AG09319 (cell line): Measurements from ENCODE around the gene RNF224.
A peak's percentile ranks its signal among the peaks of the same experiment; 100 is the strongest.

ENCODE experiments used
- DNase-seq: peaks from one replicate; pipeline ENCODE4 v3.0.0-alpha.2; 2010; ENCODE audit warnings: low read depth; ENCODE audit errors: extremely low read depth
- TF ChIP-seq, protein P1 (sequence below): IDR thresholded peaks from 2 replicates; pipeline ENCODE4 v1.5.1; 2011; ENCODE audit warnings: low read depth, mild to moderate bottlenecking, inconsistent platforms, low read length, moderate library complexity

Gene RNF224

DNA sequence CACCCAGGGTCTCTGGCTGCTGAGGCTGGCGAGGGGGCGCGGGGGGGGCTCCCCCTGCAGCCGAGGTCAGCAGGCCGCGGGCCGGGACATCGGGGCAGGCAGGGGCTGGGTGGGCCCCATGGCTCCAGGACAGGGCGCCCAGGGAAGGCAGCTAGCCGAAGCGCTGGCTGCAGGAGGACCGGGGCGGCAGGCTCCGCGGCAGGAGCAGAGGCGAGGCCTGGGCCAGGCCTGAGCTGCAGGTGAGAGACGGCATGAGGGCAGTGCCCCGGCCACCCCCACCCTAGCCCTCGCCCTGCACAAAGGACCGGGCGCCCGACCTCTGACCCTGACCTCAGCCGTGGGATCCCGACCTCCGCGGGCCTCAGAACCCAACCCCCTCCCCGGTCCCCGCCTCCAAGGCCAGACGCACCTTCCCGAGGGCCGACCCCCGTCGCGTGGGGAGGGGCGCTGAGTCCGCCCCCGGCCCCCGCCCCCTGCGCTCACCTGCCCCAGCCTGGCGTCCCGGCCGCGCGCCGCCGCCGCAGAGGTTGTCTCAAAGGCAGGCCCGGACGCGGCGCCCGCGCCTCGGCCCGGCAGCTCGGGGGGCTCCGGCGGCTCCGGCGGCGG lies 5.7 kb upstream of the RNF224 start:
- no peak for DNase-seq

DNA sequence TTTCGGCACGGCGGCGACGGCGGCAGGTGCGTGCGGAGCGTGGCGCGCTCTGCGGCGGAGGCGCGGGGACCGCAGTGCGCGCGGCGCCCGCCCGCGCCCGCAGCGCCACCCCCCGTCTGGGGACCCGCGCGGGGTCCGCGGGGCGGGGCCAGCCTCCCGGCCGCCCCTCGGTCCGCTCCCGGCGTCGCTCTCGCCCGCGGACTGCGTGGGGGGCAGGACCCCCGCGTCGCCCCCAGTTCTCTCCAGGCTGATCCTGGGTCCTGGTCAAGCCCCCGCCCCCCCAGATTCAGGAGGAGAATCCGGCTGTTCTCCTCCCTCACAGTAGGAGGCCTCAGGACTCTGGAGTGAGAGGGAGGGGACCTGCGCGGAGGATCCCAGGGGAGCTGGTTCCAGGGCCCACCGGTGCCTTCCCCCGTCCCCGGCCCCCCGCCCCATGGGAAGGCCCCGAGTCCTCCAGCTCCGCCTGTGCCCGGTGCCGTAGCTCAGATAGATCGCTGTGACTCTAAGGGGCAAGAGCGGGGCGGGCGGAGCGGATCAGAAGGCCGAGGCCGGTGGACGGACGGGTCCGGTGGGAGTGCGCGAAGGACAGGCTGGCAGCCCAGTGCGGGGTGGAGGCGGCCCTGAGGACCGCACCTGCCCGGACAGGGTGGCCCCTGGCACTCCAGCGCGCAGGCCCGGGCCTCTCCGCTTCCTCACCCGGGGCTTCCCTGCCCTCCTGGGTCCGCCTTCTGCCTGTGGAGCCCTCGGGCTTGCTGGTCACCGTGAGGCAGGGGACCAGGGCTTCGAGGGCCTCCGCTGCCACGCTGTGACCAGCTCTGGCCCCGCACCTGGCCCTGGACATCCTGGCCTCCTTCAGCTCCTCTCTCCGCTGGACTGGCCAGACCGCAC lies 4.9 kb upstream of the RNF224 start, which contains the start of gene RNF208:
Gene RNF208, minus strand, starts transcription at position 51 of the 888 bp plus-strand sequence. CDS start 1,028 bp downstream, outside the sequence.
- TF ChIP-seq, protein P1, sequence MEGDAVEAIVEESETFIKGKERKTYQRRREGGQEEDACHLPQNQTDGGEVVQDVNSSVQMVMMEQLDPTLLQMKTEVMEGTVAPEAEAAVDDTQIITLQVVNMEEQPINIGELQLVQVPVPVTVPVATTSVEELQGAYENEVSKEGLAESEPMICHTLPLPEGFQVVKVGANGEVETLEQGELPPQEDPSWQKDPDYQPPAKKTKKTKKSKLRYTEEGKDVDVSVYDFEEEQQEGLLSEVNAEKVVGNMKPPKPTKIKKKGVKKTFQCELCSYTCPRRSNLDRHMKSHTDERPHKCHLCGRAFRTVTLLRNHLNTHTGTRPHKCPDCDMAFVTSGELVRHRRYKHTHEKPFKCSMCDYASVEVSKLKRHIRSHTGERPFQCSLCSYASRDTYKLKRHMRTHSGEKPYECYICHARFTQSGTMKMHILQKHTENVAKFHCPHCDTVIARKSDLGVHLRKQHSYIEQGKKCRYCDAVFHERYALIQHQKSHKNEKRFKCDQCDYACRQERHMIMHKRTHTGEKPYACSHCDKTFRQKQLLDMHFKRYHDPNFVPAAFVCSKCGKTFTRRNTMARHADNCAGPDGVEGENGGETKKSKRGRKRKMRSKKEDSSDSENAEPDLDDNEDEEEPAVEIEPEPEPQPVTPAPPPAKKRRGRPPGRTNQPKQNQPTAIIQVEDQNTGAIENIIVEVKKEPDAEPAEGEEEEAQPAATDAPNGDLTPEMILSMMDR = no peak
- no peak for DNase-seq

More for the DNA sequence above, 5.7 kb upstream of the RNF224 start:
- TF ChIP-seq, protein P1 = no peak

DNA sequence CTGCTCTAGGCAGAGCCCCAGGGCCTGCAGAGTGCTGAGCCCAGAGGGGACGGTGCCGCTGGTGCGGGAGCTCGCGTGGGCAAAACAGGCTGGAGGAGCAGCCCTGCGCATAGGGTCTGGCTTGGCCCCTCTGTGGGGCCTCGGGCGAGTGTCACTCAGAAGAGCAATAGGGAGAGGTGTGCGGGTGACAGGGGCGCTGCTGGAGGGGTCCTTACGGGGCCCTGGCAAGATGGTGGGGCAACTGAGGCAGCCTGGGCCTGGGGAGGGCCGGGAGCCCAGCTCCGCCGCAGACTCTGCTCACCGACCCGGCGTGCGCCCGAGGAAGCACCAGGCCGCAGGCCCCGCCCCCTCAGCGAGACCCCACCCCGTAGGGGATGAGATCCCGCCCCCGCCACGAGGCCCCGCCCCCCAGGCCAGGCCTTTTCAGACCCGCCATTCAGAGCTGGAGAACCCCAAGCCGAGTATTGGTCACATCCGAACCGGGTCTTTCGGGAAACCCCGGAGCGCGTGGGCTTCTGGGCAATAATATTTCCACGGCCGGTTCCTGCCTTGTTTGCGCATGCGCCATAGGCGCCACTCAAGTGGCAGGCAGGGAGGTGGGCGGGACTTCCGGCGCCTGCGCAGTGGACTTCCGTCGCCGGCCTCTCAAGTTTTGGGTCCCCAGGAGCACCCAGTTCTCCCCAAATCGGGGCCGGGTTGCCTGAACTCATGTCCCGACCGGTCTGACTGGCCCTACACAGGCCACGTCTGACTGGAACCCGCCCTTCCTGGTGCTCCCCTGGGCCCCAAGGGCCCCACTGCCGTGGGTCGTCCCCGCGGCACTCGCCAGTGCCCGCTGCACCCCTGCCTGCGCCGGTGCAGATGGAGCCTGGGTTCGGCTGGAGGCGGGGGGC lies 4.0 kb upstream of the RNF224 start:
- TF ChIP-seq, protein P1 = no peak
- peak; percentile 96 for DNase-seq

DNA sequence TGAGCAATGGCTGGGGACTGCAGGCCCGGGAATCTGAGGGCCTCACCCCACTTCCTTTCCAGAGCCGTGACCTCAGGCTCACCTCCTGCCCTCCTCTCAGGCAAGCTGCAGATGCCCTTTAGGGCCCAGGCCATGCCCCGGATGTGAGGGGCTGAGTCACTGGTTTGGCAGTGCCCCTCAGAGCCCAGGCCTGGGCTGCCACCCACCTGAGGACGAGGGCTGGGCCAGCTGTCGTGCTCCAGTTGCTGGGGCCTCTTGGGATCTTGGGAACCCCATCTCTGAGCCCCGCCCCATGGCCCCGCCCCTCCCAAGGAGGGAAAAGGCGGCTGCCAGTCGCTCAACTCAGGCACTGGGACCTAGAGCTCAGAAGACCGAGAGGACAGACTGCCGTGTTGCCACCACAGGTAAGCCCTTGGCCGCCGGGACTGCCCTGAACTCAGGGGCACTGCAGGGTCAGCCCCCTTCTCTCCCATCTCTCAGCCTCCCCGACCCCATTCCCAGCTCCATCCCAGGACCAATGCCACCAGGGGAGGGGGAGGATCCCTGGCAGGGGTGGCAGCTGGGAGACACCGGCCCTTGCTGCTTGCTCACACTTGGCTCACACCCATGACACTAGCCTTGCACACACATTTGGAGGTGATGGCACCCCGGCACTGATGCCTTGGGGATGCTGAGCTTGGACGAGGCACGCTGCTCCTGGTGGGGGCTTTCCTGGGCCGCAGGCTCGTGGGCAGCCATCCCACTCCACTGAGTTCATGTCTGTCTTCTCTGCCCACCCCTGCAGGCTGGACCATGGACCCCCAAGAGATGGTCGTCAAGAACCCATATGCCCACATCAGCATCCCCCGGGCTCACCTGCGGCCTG lies 2.2 kb upstream of the RNF224 start, which contains the start of gene CYSRT1:
Gene CYSRT1, plus strand, starts transcription at position 345 of the 865 bp plus-strand sequence. Its CDS starts 448 bp downstream, at position 793.
- TF ChIP-seq, protein P1 = no peak
- no peak for DNase-seq

DNA sequence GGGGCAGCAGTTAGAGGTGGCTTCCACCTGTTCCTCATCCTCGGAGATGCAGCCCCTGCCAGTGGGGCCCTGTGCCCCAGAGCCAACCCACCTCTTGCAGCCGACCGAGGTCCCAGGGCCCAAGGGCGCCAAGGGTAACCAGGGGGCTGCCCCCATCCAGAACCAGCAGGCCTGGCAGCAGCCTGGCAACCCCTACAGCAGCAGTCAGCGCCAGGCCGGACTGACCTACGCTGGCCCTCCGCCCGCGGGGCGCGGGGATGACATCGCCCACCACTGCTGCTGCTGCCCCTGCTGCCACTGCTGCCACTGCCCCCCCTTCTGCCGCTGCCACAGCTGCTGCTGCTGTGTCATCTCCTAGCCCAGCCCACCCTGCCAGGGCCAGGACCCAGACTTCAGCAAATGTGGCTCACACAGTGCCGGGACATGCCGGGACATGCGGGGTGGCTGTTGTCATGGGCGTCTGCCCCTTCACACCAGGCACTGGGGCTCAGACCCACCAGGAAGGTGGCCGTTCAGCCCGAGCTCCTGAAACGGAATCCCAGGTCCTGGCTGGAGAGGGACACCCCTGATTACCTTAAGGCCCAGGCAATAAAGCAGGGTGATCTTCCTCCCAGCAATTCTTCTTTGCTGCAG lies 1.5 kb upstream of the RNF224 start:
- TF ChIP-seq, protein P1 = no peak

DNA sequence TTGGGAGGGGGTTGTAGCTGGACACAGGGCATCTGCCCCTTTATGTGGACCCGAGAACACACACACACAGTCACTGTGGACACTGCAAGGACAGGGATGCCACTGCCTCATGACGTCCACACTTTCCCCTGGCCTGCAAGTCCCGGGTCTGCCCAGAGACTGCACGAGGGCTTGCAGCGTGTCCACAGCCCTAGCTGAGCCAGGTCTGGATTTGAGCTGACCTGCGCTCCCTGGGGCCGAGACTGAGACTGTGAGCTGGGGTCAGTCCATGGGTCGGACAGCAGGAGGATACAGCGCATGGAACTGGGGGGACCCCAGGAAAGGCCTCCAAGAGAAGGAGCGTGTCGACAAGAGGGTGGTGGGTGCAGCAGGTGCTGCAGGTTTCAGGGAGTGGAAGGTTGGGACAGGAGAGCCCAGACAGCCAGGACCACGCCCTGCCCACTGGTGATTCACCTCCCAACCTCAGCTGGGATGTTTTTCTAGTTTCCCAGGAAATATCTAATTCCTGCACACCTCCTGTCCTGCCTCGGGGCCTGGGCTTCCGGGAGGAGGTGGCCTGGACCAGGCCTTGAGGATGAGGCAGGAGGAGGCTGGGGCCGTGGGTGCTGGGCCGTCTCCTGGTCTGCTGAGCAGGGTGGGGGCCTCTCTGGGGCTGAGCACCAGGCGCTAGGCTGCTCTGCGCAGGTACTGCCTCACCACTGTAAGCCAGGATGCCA lies 806 bp upstream of the RNF224 start:
- TF ChIP-seq, protein P1 = no peak
- DNase-seq = no peak

More for the DNA sequence above, 1.5 kb upstream of the RNF224 start:
- DNase-seq = no peak
